Measurements from ENCODE around the gene TUBA1B.
"Not testable (repeated sequence)": the region's sequence is repeated elsewhere in the genome, so short reads cannot be mapped to it uniquely, and the experiment has no call there.

TUBA1B gene

DNA sequence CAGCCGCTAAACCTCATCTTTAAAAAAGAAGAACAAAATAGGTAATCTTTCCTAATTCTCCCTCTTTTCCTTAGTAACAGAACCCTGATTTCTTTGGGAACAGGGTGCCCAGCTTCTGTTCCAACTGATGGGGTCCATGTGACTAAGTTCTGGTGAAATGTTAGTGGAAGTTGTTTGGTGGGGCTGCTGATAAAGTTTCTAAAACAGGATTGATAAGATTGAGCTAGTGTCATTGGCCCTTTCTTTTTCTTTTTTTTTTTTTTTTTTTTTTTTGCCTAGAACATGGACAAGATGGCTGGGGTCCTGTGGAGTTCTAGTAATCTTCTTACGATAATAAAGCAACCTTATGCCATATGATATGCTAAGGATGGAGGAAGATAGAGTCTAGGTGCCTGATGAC, 16.2 kb upstream of the TUBA1B start:
- no peak overlapping the region for H3K27ac ChIP-seq
- TF ChIP-seq, protein P1, sequence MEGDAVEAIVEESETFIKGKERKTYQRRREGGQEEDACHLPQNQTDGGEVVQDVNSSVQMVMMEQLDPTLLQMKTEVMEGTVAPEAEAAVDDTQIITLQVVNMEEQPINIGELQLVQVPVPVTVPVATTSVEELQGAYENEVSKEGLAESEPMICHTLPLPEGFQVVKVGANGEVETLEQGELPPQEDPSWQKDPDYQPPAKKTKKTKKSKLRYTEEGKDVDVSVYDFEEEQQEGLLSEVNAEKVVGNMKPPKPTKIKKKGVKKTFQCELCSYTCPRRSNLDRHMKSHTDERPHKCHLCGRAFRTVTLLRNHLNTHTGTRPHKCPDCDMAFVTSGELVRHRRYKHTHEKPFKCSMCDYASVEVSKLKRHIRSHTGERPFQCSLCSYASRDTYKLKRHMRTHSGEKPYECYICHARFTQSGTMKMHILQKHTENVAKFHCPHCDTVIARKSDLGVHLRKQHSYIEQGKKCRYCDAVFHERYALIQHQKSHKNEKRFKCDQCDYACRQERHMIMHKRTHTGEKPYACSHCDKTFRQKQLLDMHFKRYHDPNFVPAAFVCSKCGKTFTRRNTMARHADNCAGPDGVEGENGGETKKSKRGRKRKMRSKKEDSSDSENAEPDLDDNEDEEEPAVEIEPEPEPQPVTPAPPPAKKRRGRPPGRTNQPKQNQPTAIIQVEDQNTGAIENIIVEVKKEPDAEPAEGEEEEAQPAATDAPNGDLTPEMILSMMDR (conservative IDR thresholded peaks at IDR 0.05): no peak

DNA sequence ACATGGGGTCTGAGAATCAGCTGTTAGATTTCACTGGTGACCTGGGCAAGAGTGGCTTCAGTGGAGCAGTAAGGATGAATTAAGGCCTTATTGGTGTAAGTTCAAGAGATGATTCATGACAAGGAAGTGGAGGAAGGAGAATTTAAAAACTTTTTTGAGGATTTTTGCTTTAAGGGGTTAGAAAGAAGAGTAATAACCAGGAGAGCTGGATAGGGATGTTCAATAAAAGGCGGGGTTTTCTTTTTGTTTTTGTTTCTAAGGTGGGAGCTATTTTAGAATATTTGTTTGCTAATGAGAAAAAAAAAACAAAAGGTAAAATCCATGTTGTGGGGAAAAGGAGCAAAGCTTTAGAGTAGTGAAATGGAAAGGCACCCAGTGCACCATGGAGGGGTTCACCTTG, 15.2 kb upstream of the TUBA1B start:
- TF ChIP-seq, protein P1 (conservative IDR thresholded peaks at IDR 0.05): no peak
- no peak overlapping the region for H3K27ac ChIP-seq

DNA sequence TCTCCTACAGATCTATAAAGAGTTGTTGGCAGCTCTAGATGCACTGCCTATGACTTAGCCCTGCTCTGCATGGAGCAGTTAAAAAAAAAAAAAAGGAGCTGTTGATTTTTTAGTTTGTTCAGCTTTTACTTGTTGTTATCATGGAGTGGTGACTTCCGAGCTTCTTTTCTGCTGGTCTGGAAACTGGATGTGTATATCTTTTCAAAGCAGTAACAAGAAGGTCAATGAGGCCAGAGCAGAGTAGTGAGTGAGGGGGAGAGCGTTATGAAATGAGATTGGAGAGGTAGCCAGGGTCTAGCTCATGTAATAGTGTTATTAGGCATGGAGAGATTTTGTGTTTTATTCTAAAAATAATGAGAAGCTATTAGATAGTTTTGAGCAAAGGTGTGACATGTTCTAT, 13.2 kb upstream of the TUBA1B start:
- no peak overlapping the region for H3K27ac ChIP-seq
- TF ChIP-seq, protein P1 (conservative IDR thresholded peaks at IDR 0.05): no peak

DNA sequence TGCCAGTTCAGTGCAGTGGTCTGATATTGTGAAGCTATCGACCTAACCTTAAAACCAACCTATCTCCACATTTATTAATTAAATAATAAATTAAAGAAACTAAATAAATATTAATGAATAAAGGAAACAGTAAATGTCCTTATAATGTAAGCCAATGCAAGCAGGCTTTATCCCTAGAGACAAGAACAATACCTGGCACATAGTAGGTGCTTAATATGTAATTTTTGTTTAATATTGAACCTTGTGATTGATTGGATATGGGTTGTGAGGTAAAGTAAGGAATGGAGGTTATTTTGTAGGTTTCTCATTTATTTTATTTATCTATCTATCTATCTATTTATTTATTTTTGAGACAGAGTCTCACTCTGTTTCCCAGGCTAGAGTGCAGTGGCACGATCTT, 7.8 kb upstream of the TUBA1B start:
- no peak overlapping the region for H3K27ac ChIP-seq
- TF ChIP-seq, protein P1 (conservative IDR thresholded peaks at IDR 0.05): no peak

DNA sequence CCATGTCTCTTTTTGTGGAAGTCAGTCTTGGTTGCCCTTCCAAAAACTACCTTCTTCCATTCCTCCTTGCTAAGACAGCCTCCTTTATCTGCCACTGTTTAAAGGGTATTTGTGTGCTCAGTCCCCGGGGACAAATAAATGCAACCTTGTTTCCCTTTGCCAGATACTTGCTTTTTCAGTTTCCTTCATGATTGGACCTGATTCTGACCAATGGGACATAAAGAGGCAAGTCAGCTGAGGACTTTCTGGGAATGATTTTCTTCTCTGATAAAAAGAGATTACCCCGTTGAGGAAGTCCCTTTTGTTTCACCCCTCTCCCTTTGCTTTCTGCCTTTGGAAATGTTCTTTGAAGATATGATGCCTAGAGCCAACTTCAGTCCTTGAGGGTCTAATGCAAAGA, 7.4 kb upstream of the TUBA1B start:
- no peak overlapping the region for H3K27ac ChIP-seq
- TF ChIP-seq, protein P1 (conservative IDR thresholded peaks at IDR 0.05): no peak

DNA sequence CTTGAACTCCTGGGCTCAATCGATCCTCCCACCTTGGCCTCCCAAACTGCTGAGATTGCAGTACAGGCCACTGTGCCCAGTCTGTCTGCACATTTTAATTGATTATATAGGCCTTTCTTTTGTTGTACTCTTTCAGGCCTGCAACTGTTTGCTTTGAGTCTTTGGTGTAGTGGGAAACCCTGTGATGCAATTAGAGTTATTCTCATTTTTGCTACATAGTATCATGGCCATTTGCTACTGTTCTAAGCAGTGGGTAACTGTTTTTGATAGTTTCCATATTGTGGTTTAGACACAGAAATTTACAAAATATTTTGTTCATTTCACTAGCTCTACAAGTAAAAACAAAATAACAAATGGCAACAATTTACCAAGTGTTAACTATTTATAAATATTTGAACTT, 6.3 kb upstream of the TUBA1B start:
- TF ChIP-seq, protein P1 (conservative IDR thresholded peaks at IDR 0.05): no peak

DNA sequence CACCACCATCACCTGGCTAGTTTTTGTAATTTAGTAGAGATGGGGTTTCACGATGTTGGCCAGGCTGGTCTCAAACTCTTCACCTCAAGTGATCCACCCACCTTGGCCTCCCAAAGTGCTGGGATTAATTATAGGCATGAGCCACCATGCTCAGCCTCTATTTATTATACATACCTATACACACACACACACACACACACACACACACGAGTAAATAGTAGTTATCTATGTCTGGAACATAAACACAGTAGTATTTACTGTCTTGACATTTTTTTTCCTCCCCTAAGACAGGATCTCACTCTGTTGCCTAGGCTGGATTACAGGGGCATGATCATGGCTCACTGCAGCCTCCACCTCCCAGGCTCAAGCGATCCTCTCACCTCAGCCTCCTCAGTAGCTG, 5.8 kb upstream of the TUBA1B start:
- not testable (repeated sequence) for H3K27ac ChIP-seq

More for the DNA sequence above, 6.3 kb upstream of the TUBA1B start:
- no peak overlapping the region for H3K27ac ChIP-seq

DNA sequence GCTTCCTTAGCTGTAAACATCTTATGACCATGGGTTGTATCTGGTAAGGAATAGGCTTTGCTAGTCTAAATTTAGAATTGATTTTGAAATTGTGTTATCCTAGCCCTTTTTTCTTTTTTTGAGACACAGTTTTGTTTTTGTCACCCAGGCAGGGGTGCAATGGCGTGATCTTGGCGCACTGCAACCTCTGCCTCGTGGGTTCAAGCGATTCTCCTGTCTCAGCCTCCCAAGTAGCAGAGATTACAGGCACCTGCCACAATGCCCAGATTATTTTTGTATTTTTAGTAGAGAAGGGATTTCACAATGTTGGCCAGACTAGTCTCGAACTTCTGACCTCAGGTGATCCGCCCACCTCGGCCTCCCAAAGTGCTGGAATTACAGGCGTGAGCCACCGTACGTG, 2.4 kb upstream of the TUBA1B start:
- peak overlapping the region; percentile 98; the same call in 1 of the 2 replicates for H3K27ac ChIP-seq
- TF ChIP-seq, protein P1 (conservative IDR thresholded peaks at IDR 0.05): no peak
